H1 (cell line): ENCODE measurements around the gene TACC2. TPM values are rescaled to one million over a fixed set of nuclear protein-coding genes. Genes with fewer than 3 reads are reported as not detected.
A peak's percentile ranks its signal among the peaks of the same experiment; 100 is the strongest.

ENCODE experiments used
- CTCF ChIA-PET: fragments of 300-600 bp; sonication (Branson Sonifier 250); formaldehyde crosslinking; loops from one replicate; lab custom pipeline; 2021; ENCODE audit not compliant: partially characterized antibody; lab: Charles Lee
- POLR2A ChIA-PET: fragments of 300-600 bp; sonication (Branson Sonifier 250); formaldehyde crosslinking; loops from one replicate; lab custom pipeline; 2021; ENCODE audit warnings: inconsistent platforms; ENCODE audit not compliant: partially characterized antibody; lab: Charles Lee
- DNase-seq, 2 experiments: peaks; one replicate each; pipeline versions ENCODE4 v3.0.0 to v3.0.0-alpha.2; 2010 to 2022; ENCODE audit warnings: low spot score in 2 of 2, low read depth in 1 of 2, mixed read lengths in 1 of 2
- FAIRE-seq: peaks from 2 replicates; lab custom pipeline; 2011; peaks lifted over from hg19 to GRCh38; lab: Jason Lieb, UNC
- H2AFZ ChIP-seq: 2 replicates; pipeline ENCODE4 v1.8.1; 2012; ENCODE audit warnings: low read length, inconsistent platforms
- H2AK5ac ChIP-seq: 2 replicates; pipeline ENCODE4 v1.6.1; 2013; ENCODE audit warnings: low read depth, low read length
- H2BK120ac ChIP-seq: replicated peaks from 2 replicates; pipeline ENCODE3; 2013; ENCODE audit warnings: low read depth, low read length, inconsistent platforms
- H2BK12ac ChIP-seq: 2 replicates; pipeline ENCODE4 v1.6.1; 2013; ENCODE audit warnings: low read depth, low read length
- H2BK15ac ChIP-seq: 2 replicates; pipeline ENCODE4 v1.6.1; 2013; ENCODE audit warnings: low read length
- H2BK20ac ChIP-seq: 2 replicates; pipeline ENCODE4 v1.6.1; 2013; ENCODE audit warnings: low read length
- H2BK5ac ChIP-seq: 2 replicates; pipeline ENCODE4 v1.6.1; 2013; ENCODE audit warnings: low read depth, low read length
- H3K14ac ChIP-seq: 2 replicates; pipeline ENCODE4 v1.6.1; 2013; ENCODE audit warnings: inconsistent platforms; ENCODE audit not compliant: insufficient read length
- H3K18ac ChIP-seq: 2 replicates; pipeline ENCODE4 v1.6.1; 2013; ENCODE audit warnings: low read length; ENCODE audit errors: extremely low read depth
- H3K23ac ChIP-seq: 2 replicates; pipeline ENCODE4 v1.6.1; 2013; ENCODE audit warnings: inconsistent platforms; ENCODE audit not compliant: insufficient read length
- H3K23me2 ChIP-seq: 2 replicates; pipeline ENCODE4 v1.6.1; 2013; ENCODE audit warnings: low read depth, low read length
- H3K27ac ChIP-seq: 2 replicates; pipeline ENCODE4 v1.6.1; 2011; ENCODE audit warnings: low read depth, low read length, inconsistent platforms
- H3K27me3 ChIP-seq, 4 experiments: replicated peaks in 1 of 4; 1 replicate in 1 of 4; 2 replicates in 3 of 4; pipeline versions ENCODE4 v1.6.1 to v1.8.1; 2011 to 2013; ENCODE audit warnings: low read length in 3 of 4, mild to moderate bottlenecking in 3 of 4, inconsistent platforms in 2 of 4, mixed read lengths in 2 of 4, moderate library complexity in 1 of 4; ENCODE audit not compliant: control insufficient read depth in 3 of 4, insufficient read depth in 3 of 4; ENCODE audit errors: extremely low read depth in 1 of 4
- H3K36me3 ChIP-seq, 4 experiments: 2 replicates each; pipeline versions ENCODE4 v1.6.1 to v1.8.1; 2011 to 2013; ENCODE audit warnings: mild to moderate bottlenecking in 4 of 4, low read length in 3 of 4, moderate library complexity in 2 of 4, control low read depth in 1 of 4, inconsistent platforms in 1 of 4; ENCODE audit not compliant: insufficient read depth in 4 of 4, control insufficient read depth in 2 of 4
- H3K4ac ChIP-seq: replicated peaks from 2 replicates; pipeline ENCODE3; 2013; ENCODE audit warnings: low read length, low read depth, mixed read lengths, inconsistent platforms; ENCODE audit not compliant: insufficient read length
- H3K4me1 ChIP-seq, 4 experiments: replicated peaks in 1 of 4; 1 replicate in 1 of 4; 2 replicates in 3 of 4; pipeline versions ENCODE4 v1.6.1 to v1.8.1; 2011 to 2013; ENCODE audit warnings: low read length in 3 of 4, inconsistent platforms in 2 of 4, mixed read lengths in 1 of 4; ENCODE audit not compliant: insufficient read depth in 4 of 4, control insufficient read depth in 3 of 4
- H3K4me2 ChIP-seq, 2 experiments: 2 replicates each; pipeline versions ENCODE4 v1.6.1 to v1.8.1; 2011 to 2013; ENCODE audit warnings: low read depth in 2 of 2, low read length in 2 of 2, control low read depth in 1 of 2, inconsistent platforms in 1 of 2, mild to moderate bottlenecking in 1 of 2; ENCODE audit not compliant: insufficient read depth in 1 of 2
- H3K4me3 ChIP-seq, 4 experiments: fragments of 200-600, 300-600 bp in 1 of 4; sonication (generic), shearing (Covaris generic), sonication (Bioruptor Twin) in 1 of 4; 2 replicates each; pipeline versions ENCODE4 v1.5.1 to v1.8.1; 2011 to 2016; ENCODE audit warnings: low read length in 4 of 4, low read depth in 3 of 4, control low read depth in 2 of 4, inconsistent platforms in 2 of 4, mild to moderate bottlenecking in 2 of 4, mixed read lengths in 1 of 4, moderate library complexity in 1 of 4; ENCODE audit not compliant: insufficient read depth in 2 of 4; ENCODE audit errors: extremely low read depth in 1 of 4
- H3K56ac ChIP-seq: replicated peaks from 2 replicates; pipeline ENCODE3; 2013; ENCODE audit warnings: low read depth, mild to moderate bottlenecking, mixed read lengths, low read length, inconsistent platforms; ENCODE audit not compliant: insufficient read length
- H3K79me1 ChIP-seq: 2 replicates; pipeline ENCODE4 v1.6.1; 2013; ENCODE audit warnings: low read depth, low read length, control low read depth
- H3K79me2 ChIP-seq, 2 experiments: 2 replicates each; pipeline versions ENCODE4 v1.6.1 to v1.8.1; 2012 to 2013; ENCODE audit warnings: low read length in 2 of 2, mild to moderate bottlenecking in 2 of 2, inconsistent platforms in 1 of 2; ENCODE audit not compliant: insufficient read depth in 2 of 2, control insufficient read depth in 1 of 2
- H3K9ac ChIP-seq, 4 experiments: replicated peaks in 1 of 4; 1 replicate in 1 of 4; 2 replicates in 3 of 4; pipeline versions ENCODE4 v1.6.1 to v1.8.1; 2011 to 2013; ENCODE audit warnings: low read depth in 3 of 4, low read length in 3 of 4, control low read depth in 2 of 4, mild to moderate bottlenecking in 2 of 4, moderate library complexity in 2 of 4, inconsistent platforms in 1 of 4; ENCODE audit errors: extremely low read depth in 1 of 4
- H3K9me3 ChIP-seq, 2 experiments: 2 replicates each; pipeline versions ENCODE4 v1.6.1 to v1.8.1; 2012 to 2013; ENCODE audit warnings: mild to moderate bottlenecking in 2 of 2, moderate library complexity in 2 of 2, control low read depth in 1 of 2, inconsistent platforms in 1 of 2, low read depth in 1 of 2, low read length in 1 of 2, mixed read lengths in 1 of 2; ENCODE audit not compliant: insufficient read depth in 2 of 2
- H4K20me1 ChIP-seq, 2 experiments: replicated peaks in 1 of 2; 2 replicates each; pipeline versions ENCODE3 to v1.8.1; 2011 to 2013; ENCODE audit warnings: inconsistent platforms in 2 of 2, low read length in 2 of 2, mild to moderate bottlenecking in 1 of 2; ENCODE audit not compliant: insufficient read depth in 2 of 2, control insufficient read depth in 1 of 2
- H4K5ac ChIP-seq: 2 replicates; pipeline ENCODE4 v1.6.1; 2013; ENCODE audit warnings: low read length, low read depth, mixed read lengths, inconsistent platforms; ENCODE audit not compliant: insufficient read length
- H4K8ac ChIP-seq: 2 replicates; pipeline ENCODE4 v1.8.0; 2013; ENCODE audit warnings: mild to moderate bottlenecking, moderate library complexity, low read length, inconsistent platforms; ENCODE audit not compliant: insufficient read depth; ENCODE audit errors: extremely low read depth
- H4K91ac ChIP-seq: replicated peaks from 2 replicates; pipeline ENCODE3; 2013; ENCODE audit warnings: low read length, mixed read lengths, inconsistent platforms; ENCODE audit not compliant: insufficient read length
- CREB1 ChIP-seq: IDR thresholded peaks from 2 replicates; pipeline ENCODE4 v1.6.1; 2012; ENCODE audit warnings: inconsistent platforms
- CTCF ChIP-seq, 3 experiments: IDR thresholded peaks; 1 replicate in 2 of 3; 2 replicates in 1 of 3; pipeline versions ENCODE4 v1.5.1 to v1.6.1; 2011; ENCODE audit warnings: low read length in 3 of 3, mild to moderate bottlenecking in 3 of 3, inconsistent platforms in 2 of 3, low read depth in 1 of 3, moderate library complexity in 1 of 3; ENCODE audit not compliant: insufficient read depth in 1 of 3; ENCODE audit errors: control extremely low read depth in 1 of 3
- HDAC2 ChIP-seq, 2 experiments: fragments of 300-600 bp in 1 of 2; sonication (generic) in 1 of 2; IDR thresholded peaks; 2 replicates each; pipeline ENCODE4 v1.6.1; 2011 to 2012; ENCODE audit warnings: low read depth in 2 of 2, low read length in 2 of 2, mild to moderate bottlenecking in 2 of 2, moderate library complexity in 2 of 2, borderline replicate concordance in 1 of 2, inconsistent platforms in 1 of 2
- MAX ChIP-seq: IDR thresholded peaks from 2 replicates; pipeline ENCODE4 v1.6.1; 2012; ENCODE audit warnings: inconsistent platforms
- RAD21 ChIP-seq, 2 experiments: IDR thresholded peaks in 1 of 2; conservative IDR thresholded peaks in 1 of 2; 2 replicates each; pipeline ENCODE4 v1.6.1; 2011; ENCODE audit warnings: low read depth in 2 of 2, low read length in 2 of 2, improper control_type of control experiment in 1 of 2, inconsistent platforms in 1 of 2, mild to moderate bottlenecking in 1 of 2, moderate library complexity in 1 of 2
- RFX5 ChIP-seq: IDR thresholded peaks from 2 replicates; pipeline ENCODE4 v1.6.1; 2011; ENCODE audit warnings: low read depth, low read length, improper control_type of control experiment, borderline replicate concordance
- SP4 ChIP-seq: IDR thresholded peaks from 2 replicates; pipeline ENCODE4 v1.6.1; 2012; ENCODE audit warnings: low read length, inconsistent platforms
- WGBS, 2 experiments: shearing (Covaris generic) in 1 of 2; methylation state at CpG; one replicate each; pipeline versions ENCODE4 v1.1.6 to v1.1.7; 2013 to 2015; ENCODE audit warnings: low lambda C conversion rate in 2 of 2, mixed read lengths in 2 of 2, inconsistent platforms in 1 of 2, low coverage in 1 of 2, missing lambda C conversion rate in 1 of 2; ENCODE audit not compliant: insufficient replicate concordance in 2 of 2, insufficient coverage in 1 of 2, insufficient read length in 1 of 2; ENCODE audit errors: extremely low coverage in 1 of 2, missing lambda C conversion rate in 1 of 2; 5-methylcytosine and 5-hydroxymethylcytosine counted together
- polyA plus RNA-seq, 7 experiments: library from polyadenylated mRNA; depleted of rRNA in 3 of 7; stranded (reverse) in 5 of 7; unstranded in 2 of 7; fragments of >200 nt in 5 of 7; fragments of 200-250 nt in 2 of 7; gene quantifications; 1 replicate in 5 of 7; 2 replicates in 1 of 7; 4 replicates in 1 of 7; pipeline versions ENCODE4 v1.2.1 to v1.2.3, GENCODE V29; 2011 to 2013; ENCODE audit warnings: missing spikeins in 2 of 7, mixed read lengths in 2 of 7
- total RNA-seq: library from RNA; stranded (reverse); fragmentation: NEBNext Ultra II Directional; extraction: Animal tissue kit (Norgen Biotek cat#: 25700); gene quantifications from 2 replicates; pipeline ENCODE4 v1.2.1, GENCODE V29; 2021

Gene TACC2
- total and polyA plus RNA-seq, 2 of the 8 experiments (the other 6 are each of a cell fraction or from before 2014, with no cell fraction given) = 21.2 to 46.6 TPM

GRCh38 chr10:122298598-122299301 lies 309.8 kb downstream of the TACC2 start:
- ChIA-PET CTCF (interaction anchor here (0.5 to 4.5 kb wide), 63 partner anchors 8 to 663 kb away, joined by 3 to 85 read pairs (median 4); partner anchors contain the start of genes ARMS2 and BTBD16), POLR2A (interaction anchor here (0.9 to 1.3 kb wide), 3 partner anchors 76 to 137 kb away, joined by 3 to 5 read pairs (median 3); partner anchors contain the start of gene PLEKHA1)
- H3K36me3 ChIP-seq = no peaks in the 10 kb centered on the region
- peak overlapping the region; percentile 63; the same call in 1 of the 2 replicates for H3K18ac ChIP-seq
- no peak overlapping the region for H2BK15ac ChIP-seq
- H3K23me2 ChIP-seq = no peaks in the 10 kb centered on the region
- no peak overlapping the region for H2BK12ac ChIP-seq
- no peak overlapping the region for H3K14ac ChIP-seq
- H3K4me3 ChIP-seq = no peak overlapping the region
- H3K79me2 ChIP-seq = no peaks in the 10 kb centered on the region
- no peaks in the 10 kb centered on the region for H3K79me1 ChIP-seq
- peaks cover 0 to 3% (median 2%) of the 10 kb centered on the region in 4 experiments; a peak in 6 of 7 replicates for H3K4me1 ChIP-seq
- H4K5ac ChIP-seq = no peak overlapping the region
- H4K91ac ChIP-seq = no peak overlapping the region
- 0 out of 2 replicates have a peak overlapping the region, but pooled peaks have one; percentile 48 for H2AFZ ChIP-seq
- no peaks in the 10 kb centered on the region for H3K9me3 ChIP-seq
- H3K56ac ChIP-seq = no peak overlapping the region
- FAIRE-seq = peak; percentile 96
- H3K23ac ChIP-seq = no peak overlapping the region
- H3K9ac ChIP-seq = no peak overlapping the region
- no peaks in the 10 kb centered on the region for H3K27me3 ChIP-seq
- peak overlapping the region; percentile 82; the same call in 1 of the 2 replicates for H4K8ac ChIP-seq
- no peak overlapping the region for H2BK120ac ChIP-seq
- 42% methylated on average over 15 of the region's 15 CpGs; no CpG with 5 or more reads in 1 of the 2 experiments for WGBS, 2 experiments
- no peak overlapping the region for H2AK5ac ChIP-seq
- peak overlapping the region; percentile 62; the same call in 1 of the 2 replicates for H2BK5ac ChIP-seq
- no peak overlapping the region; a peak in 1 of 4 replicates for H3K4me2 ChIP-seq
- no peak overlapping the region for H3K4ac ChIP-seq
- no peaks in the 10 kb centered on the region for H4K20me1 ChIP-seq
- peak; percentile 70 to 82 for DNase-seq
- no peak overlapping the region for H3K27ac ChIP-seq
- no peak overlapping the region for H2BK20ac ChIP-seq
- no peak for TF ChIP-seq SP4
- no peak for TF ChIP-seq HDAC2 (IDR thresholded peaks at IDR 0.05; ENCODE audit: borderline replicate concordance in 1 of 2, low read depth in 2 of 2, low read length in 2 of 2)
- TF ChIP-seq MAX = peak; percentile 59; the same call in 1 of the 2 replicates
- peak; percentile 65; the same call in 1 of the 2 replicates for TF ChIP-seq CREB1
- TF ChIP-seq CTCF (IDR thresholded peaks at IDR 0.05; ENCODE audit: control extremely low read depth in 1 of 3, insufficient read depth in 1 of 3, low read depth in 1 of 3, low read length in 3 of 3) = peak; percentile 81 to 90 (median 89)
- no peak for TF ChIP-seq RFX5
- peak; percentile 96 to 98 for TF ChIP-seq RAD21 (IDR thresholded peaks at IDR 0.05 in 1 of 2, conservative IDR thresholded peaks at IDR 0.05 in 1 of 2; ENCODE audit: low read depth in 2 of 2, low read length in 2 of 2)
